ENCODE measurements around the gene TECTA.
"Not testable (repeated sequence)": the region's sequence is repeated elsewhere in the genome, so short reads cannot be mapped to it uniquely, and the experiment has no call there.

TECTA gene

GRCh38 chr11:121109916-121110586 lies 9.0 kb downstream of the TECTA start:
- intact Hi-C loops (cut with DNase I; ENCODE audit: low total_unique reads) = no loop called here
- no peaks in the 10 kb centered on the region for H3K4me1 ChIP-seq
- H3K9me3 ChIP-seq = no peaks in the 10 kb centered on the region
- H3K4me3 ChIP-seq = no peak overlapping the region
- no peaks in the 10 kb centered on the region for H3K27me3 ChIP-seq
- DNase-seq = no peak
- no peaks in the 10 kb centered on the region for H3K36me3 ChIP-seq
- H3K27ac ChIP-seq = no peak overlapping the region
- no peak for TF ChIP-seq CTCF (IDR thresholded peaks at IDR 0.05)

- Histone ChIP-seq H3K27me3 (no peaks in the 10 kb centered on the region), H3K36me3 (no peaks in the 10 kb centered on the region), H3K4me3 (no peak overlapping the region), H3K4me1 (no peaks in the 10 kb centered on the region), H3K27ac (no peak overlapping the region), H3K9me3 (no peaks in the 10 kb centered on the region)
- no peak for DNase-seq
- intact Hi-C loops (cut with DNase I; ENCODE audit: low total_unique reads) = no loop called here
- TF ChIP-seq CTCF (IDR thresholded peaks at IDR 0.05) = no peak
Observed at GRCh38 chr11:121110871-121111724, 10.1 kb downstream of the TECTA start.

- TF ChIP-seq CTCF (IDR thresholded peaks at IDR 0.05) = peak; percentile 39
- peak; percentile 60 to 70 for DNase-seq
- intact Hi-C loops (cut with DNase I; ENCODE audit: low total_unique reads) = no loop called here
Observed at GRCh38 chr11:121112498-121113455, 11.7 kb downstream of the TECTA start.

GRCh38 chr11:121113611-121114010 lies 12.6 kb downstream of the TECTA start:
- Histone ChIP-seq H3K4me1 (no peaks in the 10 kb centered on the region), H3K27me3 (no peaks in the 10 kb centered on the region), H3K9me3 (no peaks in the 10 kb centered on the region), H3K27ac (no peak overlapping the region), H3K4me3 (no peak overlapping the region), H3K36me3 (no peaks in the 10 kb centered on the region)
- intact Hi-C loops (cut with DNase I; ENCODE audit: low total_unique reads) = no loop called here
- TF ChIP-seq CTCF (IDR thresholded peaks at IDR 0.05) = no peak
- no peak for DNase-seq

More at GRCh38 chr11:121112498-121113455, 11.7 kb downstream of the TECTA start:
- Histone ChIP-seq H3K4me1 (no peaks in the 10 kb centered on the region), H3K4me3 (no peak overlapping the region), H3K27me3 (no peaks in the 10 kb centered on the region), H3K27ac (no peak overlapping the region), H3K36me3 (no peaks in the 10 kb centered on the region), H3K9me3 (no peaks in the 10 kb centered on the region)

- intact Hi-C loops (cut with DNase I; ENCODE audit: low total_unique reads); DNase-seq; H3K27me3 ChIP-seq: not testable (repeated sequence)
Observed at GRCh38 chr11:121115024-121115423, 14.0 kb downstream of the TECTA start.

More at GRCh38 chr11:121115024-121115423, 14.0 kb downstream of the TECTA start:
- H3K4me1 ChIP-seq, H3K27ac ChIP-seq, H3K9me3 ChIP-seq, H3K36me3 ChIP-seq, H3K4me3 ChIP-seq: not testable (repeated sequence)

Data from tibial artery (tissue), 4 donors.